Panc1 (cell line): ENCODE data around the gene LPP. TPM values are rescaled to one million over a fixed set of nuclear protein-coding genes. Genes with fewer than 3 reads are reported as not detected.

Experiments
- ATAC-seq: fragments of 200-7000 bp; cut with Tn5 transposase; 2 replicates; pipeline ENCODE4 v1.9.1; 2020; ENCODE audit warnings: mild to moderate bottlenecking, moderate library complexity
- BruUV-seq: library from RNA; stranded (reverse); fragments of 400-500 nt; replicated peaks from 2 replicates; lab custom pipeline; 2021; lab: Mats Ljungman, UMichigan
- CTCF ChIA-PET: fragments of 300-600 bp; sonication (Branson Sonifier 250); formaldehyde crosslinking; loops from one replicate; lab custom pipeline; 2022; ENCODE audit warnings: antibody characterized with exemption; lab: Charles Lee
- POLR2A ChIA-PET: fragments of 300-600 bp; sonication (Branson Sonifier 250); formaldehyde crosslinking; loops from one replicate; lab custom pipeline; 2022; ENCODE audit warnings: antibody characterized with exemption; lab: Charles Lee
- DNase-seq: peaks from one replicate; pipeline ENCODE4 v3.0.0-alpha.2; 2010; ENCODE audit warnings: low read depth, low spot score
- H3K27ac ChIP-seq: 2 replicates; pipeline ENCODE4 v1.5.1; 2011; ENCODE audit warnings: mild to moderate bottlenecking, low read length, inconsistent platforms
- H3K27me3 ChIP-seq: fragments of 200-500 bp; sonication (Bioruptor generic); 2 replicates; pipeline ENCODE4 v1.6.0; 2014; ENCODE audit warnings: low read length, inconsistent platforms; ENCODE audit not compliant: control insufficient read depth, insufficient read depth
- H3K36me3 ChIP-seq: fragments of 200-500 bp; sonication (Bioruptor generic); 2 replicates; pipeline ENCODE4 v1.5.1; 2014; ENCODE audit warnings: inconsistent platforms, mild to moderate bottlenecking, low read length, moderate library complexity; ENCODE audit not compliant: control insufficient read depth, insufficient read depth
- H3K4me1 ChIP-seq: 2 replicates; pipeline ENCODE4 v1.5.1; 2011; ENCODE audit warnings: inconsistent platforms, mild to moderate bottlenecking, low read length, moderate library complexity; ENCODE audit not compliant: control insufficient read depth, insufficient read depth
- H3K4me3 ChIP-seq, 2 experiments: 2 replicates each; pipeline ENCODE4 v1.5.1; 2011 to 2012; ENCODE audit warnings: low read depth in 2 of 2, low read length in 2 of 2, mild to moderate bottlenecking in 2 of 2, inconsistent platforms in 1 of 2, moderate library complexity in 1 of 2
- H3K9me3 ChIP-seq: fragments of 200-500 bp; sonication (Bioruptor generic); 2 replicates; pipeline ENCODE4 v1.5.1; 2014; ENCODE audit warnings: low read depth, mild to moderate bottlenecking, inconsistent platforms, low read length, moderate library complexity; ENCODE audit not compliant: control insufficient read depth, insufficient read depth
- CTCF ChIP-seq: fragments of 450-650 bp; IDR thresholded peaks from 2 replicates; pipeline ENCODE4 v1.5.1; 2017; ENCODE audit warnings: mild to moderate bottlenecking
- POLR2AphosphoS5 ChIP-seq: IDR thresholded peaks from 2 replicates; pipeline ENCODE4 v1.6.1; 2012; ENCODE audit warnings: mild to moderate bottlenecking, low read depth, low read length, moderate library complexity
- REST ChIP-seq, 2 experiments: IDR thresholded peaks; 2 replicates each; pipeline ENCODE4 v1.6.1; 2011 to 2012; ENCODE audit warnings: low read depth in 2 of 2, control low read depth in 1 of 2, low read length in 1 of 2, mild to moderate bottlenecking in 1 of 2, moderate library complexity in 1 of 2; ENCODE audit not compliant: insufficient read depth in 1 of 2
- SIN3A ChIP-seq: IDR thresholded peaks from 2 replicates; pipeline ENCODE4 v1.6.1; 2012; ENCODE audit warnings: low read depth, mild to moderate bottlenecking, low read length, moderate library complexity, borderline replicate concordance; ENCODE audit not compliant: insufficient read depth
- TCF7L2 ChIP-seq: IDR thresholded peaks from 2 replicates; pipeline ENCODE4 v1.6.1; 2011; ENCODE audit warnings: mild to moderate bottlenecking, low read depth, low read length, inconsistent platforms
- in situ Hi-C: cut with HindIII; loops from 2 replicates; pipeline ENCODE4 v1.10.0; 2016; ENCODE audit warnings: low sequenced_read_pairs, low pct_unique_long_range_greater_than_20kb
- intact Hi-C: fragments of 100-400 bp; cut with micrococcal nuclease; formaldehyde crosslinking; loops from one replicate; pipeline ENCODE4 v1.10.0; 2022; ENCODE audit not compliant: unreplicated experiment
- total RNA-seq: library from RNA; stranded (reverse); gene quantifications from one replicate; pipeline ENCODE4 v1.2.1, GENCODE V29; 2021; ENCODE audit not compliant: unreplicated experiment

Gene LPP
- total RNA-seq, 1 experiment from 2014 or later: 90.0 TPM

GRCh38 chr3:188573956-188574355 lies 420.0 kb downstream of the LPP start:
- no peak for TF ChIP-seq TCF7L2
- no peak for TF ChIP-seq CTCF
- no peak for TF ChIP-seq POLR2AphosphoS5
- TF ChIP-seq REST (IDR thresholded peaks at IDR 0.05; ENCODE audit: insufficient read depth in 1 of 2, low read depth in 2 of 2, low read length in 1 of 2): no peak
- TF ChIP-seq SIN3A: no peak
- no peak for DNase-seq
- H3K36me3 ChIP-seq: no peaks in the 10 kb centered on the region
- H3K27ac ChIP-seq: no peak overlapping the region
- no peak overlapping the region for H3K4me3 ChIP-seq
- no TSS peak for BruUV-seq
- CTCF ChIA-PET: no interaction called here
- in situ Hi-C loops: no loop called here
- intact Hi-C loops: no loop called here
- ATAC-seq: no peak
- H3K27me3 ChIP-seq: no peaks in the 10 kb centered on the region
- H3K4me1 ChIP-seq: no peaks in the 10 kb centered on the region
- POLR2A ChIA-PET: no interaction called here
- no peaks in the 10 kb centered on the region for H3K9me3 ChIP-seq

DNA sequence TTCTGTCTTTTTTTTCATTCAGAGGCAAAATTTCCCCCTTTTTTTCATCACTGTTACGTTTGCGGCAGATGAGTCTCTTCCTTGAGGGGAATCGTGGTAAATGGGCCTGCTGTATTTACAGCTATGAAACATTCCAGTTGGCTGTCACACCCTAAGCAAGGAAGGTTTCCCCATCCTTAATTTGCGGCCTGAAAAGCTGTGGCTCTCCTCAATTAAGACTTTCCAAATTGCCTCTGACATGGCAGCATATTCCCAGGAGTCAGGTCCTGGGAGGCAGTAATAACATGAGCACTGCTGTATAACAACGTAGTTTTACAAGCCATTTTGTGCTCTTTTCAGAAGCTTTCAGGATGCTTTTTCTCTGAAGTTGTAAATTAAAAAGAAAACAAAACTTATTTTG lies 420.9 kb downstream of the LPP start:
- in situ Hi-C loops: no loop called here
- H3K4me1 ChIP-seq: no peaks in the 10 kb centered on the region
- H3K4me3 ChIP-seq: no peak overlapping the region
- BruUV-seq: no TSS peak
- no peaks in the 10 kb centered on the region for H3K27me3 ChIP-seq
- H3K9me3 ChIP-seq: no peaks in the 10 kb centered on the region
- TF ChIP-seq SIN3A: no peak
- no peak for TF ChIP-seq CTCF
- no peak for TF ChIP-seq TCF7L2
- no peak for TF ChIP-seq REST (IDR thresholded peaks at IDR 0.05; ENCODE audit: insufficient read depth in 1 of 2, low read depth in 2 of 2, low read length in 1 of 2)
- TF ChIP-seq POLR2AphosphoS5: no peak
- no peaks in the 10 kb centered on the region for H3K36me3 ChIP-seq
- no peak for DNase-seq
- H3K27ac ChIP-seq: no peak overlapping the region
- no peak for ATAC-seq
- intact Hi-C loops: no loop called here
- POLR2A ChIA-PET: no interaction called here
- CTCF ChIA-PET: no interaction called here
